DND-41 (cell line): Measurements from ENCODE around the gene ITGB5.

ENCODE experiments used
- ATAC-seq: fragments of 200-7000 bp; cut with Tn5 transposase; 3 replicates; pipeline ENCODE4 v1.9.1; 2021; ENCODE audit warnings: low read depth; ENCODE audit not compliant: insufficient read depth
- DNase-seq: peaks from one replicate; pipeline ENCODE4 v3.0.0-alpha.2; 2020
- H2AFZ ChIP-seq: 2 replicates; pipeline ENCODE4 v1.6.0; 2012; ENCODE audit warnings: low read depth, low read length
- H3K27ac ChIP-seq: 2 replicates; pipeline ENCODE4 v1.5.1; 2012; ENCODE audit warnings: low read length, inconsistent platforms
- H3K27me3 ChIP-seq: fragments of 200-600 bp; sonication (generic); 2 replicates; pipeline ENCODE4 v1.6.0; 2012; ENCODE audit warnings: low read length, mild to moderate bottlenecking, inconsistent platforms; ENCODE audit not compliant: insufficient read depth, poor library complexity
- H3K36me3 ChIP-seq: 2 replicates; pipeline ENCODE4 v1.5.1; 2012; ENCODE audit warnings: low read length, inconsistent platforms; ENCODE audit not compliant: insufficient read depth
- H3K4me1 ChIP-seq: 2 replicates; pipeline ENCODE4 v1.5.1; 2012; ENCODE audit warnings: mild to moderate bottlenecking, low read length; ENCODE audit not compliant: insufficient read depth
- H3K4me2 ChIP-seq: 2 replicates; pipeline ENCODE4 v1.6.0; 2012; ENCODE audit warnings: mild to moderate bottlenecking, moderate library complexity, low read length, inconsistent platforms; ENCODE audit not compliant: insufficient read depth
- H3K4me3 ChIP-seq, 2 experiments: fragments of 200-600 bp in 1 of 2; shearing (Covaris generic) in 1 of 2; 2 replicates each; pipeline ENCODE4 v1.5.1; 2012 to 2016; ENCODE audit warnings: inconsistent platforms in 2 of 2, low read length in 2 of 2, mild to moderate bottlenecking in 2 of 2, low read depth in 1 of 2, moderate library complexity in 1 of 2
- H3K79me2 ChIP-seq: 2 replicates; pipeline ENCODE4 v1.6.0; 2012; ENCODE audit warnings: low read length, inconsistent platforms; ENCODE audit not compliant: insufficient read depth
- H3K9ac ChIP-seq: 2 replicates; pipeline ENCODE4 v1.6.0; 2012; ENCODE audit warnings: low read depth, mild to moderate bottlenecking, inconsistent platforms, low read length, moderate library complexity
- H3K9me3 ChIP-seq: 2 replicates; pipeline ENCODE4 v1.5.1; 2012; ENCODE audit warnings: low read length, moderate library complexity, mild to moderate bottlenecking, inconsistent platforms; ENCODE audit not compliant: insufficient read depth, severe bottlenecking
- H4K20me1 ChIP-seq: 2 replicates; pipeline ENCODE4 v1.6.0; 2012; ENCODE audit warnings: low read length; ENCODE audit not compliant: insufficient read depth
- EZH2 ChIP-seq: IDR thresholded peaks from 3 replicates; pipeline ENCODE4 v1.6.1; 2012; ENCODE audit warnings: borderline replicate concordance, low read depth, mild to moderate bottlenecking, moderate library complexity, low read length, inconsistent platforms; ENCODE audit not compliant: severe bottlenecking
- TF ChIP-seq, protein P1 (sequence below): IDR thresholded peaks from 2 replicates; pipeline ENCODE4 v1.5.1; 2012; ENCODE audit warnings: borderline replicate concordance, low read length, moderate library complexity, mild to moderate bottlenecking; ENCODE audit not compliant: poor library complexity, severe bottlenecking; ENCODE audit errors: extremely low read depth

Gene ITGB5

DNA sequence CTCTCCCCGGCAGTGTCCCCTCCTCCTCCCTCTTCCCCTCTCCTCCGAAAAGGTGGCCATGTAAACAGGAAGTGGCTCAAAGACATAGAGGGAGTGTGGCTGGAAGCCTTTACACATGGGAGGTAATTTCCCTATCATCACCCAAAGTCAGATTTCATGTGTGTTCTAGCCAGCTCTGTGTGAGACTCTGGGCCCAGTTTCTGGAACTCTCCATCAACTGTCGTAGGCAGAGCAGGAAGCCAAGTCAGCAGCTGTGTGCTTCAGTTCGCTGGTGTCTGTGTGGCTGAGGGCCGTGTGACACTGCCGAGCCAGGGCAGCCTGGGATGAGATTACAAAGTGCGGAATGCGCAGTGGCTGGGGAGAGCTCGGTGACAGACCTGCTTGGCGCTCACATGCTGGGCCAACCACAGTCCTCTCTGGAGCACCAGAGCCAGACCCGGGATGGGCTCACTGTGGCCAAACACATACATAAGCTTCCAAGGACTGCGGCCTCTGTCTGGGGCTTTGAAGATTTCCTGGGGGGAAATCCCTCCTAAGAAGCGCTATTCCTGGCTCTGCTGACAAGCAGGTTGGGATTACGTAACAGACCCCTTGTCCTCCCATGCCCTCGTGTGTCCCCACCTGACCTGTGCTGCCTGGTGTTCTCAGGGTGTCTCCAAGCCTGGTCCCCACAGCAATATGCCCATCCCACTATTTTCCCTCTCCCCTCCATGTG is 106.2 kb downstream of the ITGB5 start:
- TF ChIP-seq, protein P1, sequence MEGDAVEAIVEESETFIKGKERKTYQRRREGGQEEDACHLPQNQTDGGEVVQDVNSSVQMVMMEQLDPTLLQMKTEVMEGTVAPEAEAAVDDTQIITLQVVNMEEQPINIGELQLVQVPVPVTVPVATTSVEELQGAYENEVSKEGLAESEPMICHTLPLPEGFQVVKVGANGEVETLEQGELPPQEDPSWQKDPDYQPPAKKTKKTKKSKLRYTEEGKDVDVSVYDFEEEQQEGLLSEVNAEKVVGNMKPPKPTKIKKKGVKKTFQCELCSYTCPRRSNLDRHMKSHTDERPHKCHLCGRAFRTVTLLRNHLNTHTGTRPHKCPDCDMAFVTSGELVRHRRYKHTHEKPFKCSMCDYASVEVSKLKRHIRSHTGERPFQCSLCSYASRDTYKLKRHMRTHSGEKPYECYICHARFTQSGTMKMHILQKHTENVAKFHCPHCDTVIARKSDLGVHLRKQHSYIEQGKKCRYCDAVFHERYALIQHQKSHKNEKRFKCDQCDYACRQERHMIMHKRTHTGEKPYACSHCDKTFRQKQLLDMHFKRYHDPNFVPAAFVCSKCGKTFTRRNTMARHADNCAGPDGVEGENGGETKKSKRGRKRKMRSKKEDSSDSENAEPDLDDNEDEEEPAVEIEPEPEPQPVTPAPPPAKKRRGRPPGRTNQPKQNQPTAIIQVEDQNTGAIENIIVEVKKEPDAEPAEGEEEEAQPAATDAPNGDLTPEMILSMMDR, result no peak
- no peak for TF ChIP-seq EZH2
- H3K9me3 ChIP-seq, result no peaks in the 10 kb centered on the region
- H3K4me1 ChIP-seq, result peaks cover 9% of the 10 kb centered on the region; the same call in 1 of the 2 replicates
- no peaks in the 10 kb centered on the region for H4K20me1 ChIP-seq
- no peaks in the 10 kb centered on the region for H3K79me2 ChIP-seq
- H3K9ac ChIP-seq, result no peak overlapping the region
- ATAC-seq (peak; percentile 27; the same call in 1 of the 3 replicates), DNase-seq (no peak)
- H3K4me3 ChIP-seq, result no peak overlapping the region
- H2AFZ ChIP-seq, result no peak overlapping the region
- H3K4me2 ChIP-seq, result no peak overlapping the region
- no peaks in the 10 kb centered on the region for H3K36me3 ChIP-seq
- H3K27me3 ChIP-seq, result peaks cover 4% of the 10 kb centered on the region
- no peak overlapping the region for H3K27ac ChIP-seq

DNA sequence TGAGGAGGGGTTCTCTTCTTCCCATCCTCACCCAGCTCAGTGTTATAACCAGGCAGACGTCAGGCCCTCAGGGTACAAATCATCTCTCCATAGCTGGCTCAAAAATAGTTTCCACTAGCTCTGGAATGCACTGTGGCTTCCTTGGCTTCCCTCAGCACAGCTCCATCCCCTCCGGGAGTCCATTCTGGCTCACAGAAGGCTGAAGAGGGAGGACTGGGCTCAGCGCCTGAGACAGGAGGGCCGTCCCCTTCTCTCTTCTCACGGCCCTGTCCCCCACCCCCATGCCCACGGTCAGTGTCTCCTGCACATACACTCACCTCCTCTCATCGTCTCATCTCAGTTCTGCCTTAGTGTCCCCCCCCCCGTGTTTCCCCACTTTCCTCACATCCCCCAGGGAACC is 106.8 kb downstream of the ITGB5 start:
- Histone ChIP-seq H3K4me3 (no peak overlapping the region), H3K9ac (no peak overlapping the region), H3K79me2 (no peaks in the 10 kb centered on the region), H3K27ac (no peak overlapping the region), H4K20me1 (no peaks in the 10 kb centered on the region), H3K4me2 (no peak overlapping the region), H3K36me3 (no peaks in the 10 kb centered on the region), H3K4me1 (peaks cover 9% of the 10 kb centered on the region; the same call in 1 of the 2 replicates), H2AFZ (no peak overlapping the region), H3K27me3 (peaks cover 4% of the 10 kb centered on the region), H3K9me3 (no peaks in the 10 kb centered on the region)
- TF ChIP-seq, protein P1, result no peak
- no peak for TF ChIP-seq EZH2
- ATAC-seq (no peak), DNase-seq (no peak)

DNA sequence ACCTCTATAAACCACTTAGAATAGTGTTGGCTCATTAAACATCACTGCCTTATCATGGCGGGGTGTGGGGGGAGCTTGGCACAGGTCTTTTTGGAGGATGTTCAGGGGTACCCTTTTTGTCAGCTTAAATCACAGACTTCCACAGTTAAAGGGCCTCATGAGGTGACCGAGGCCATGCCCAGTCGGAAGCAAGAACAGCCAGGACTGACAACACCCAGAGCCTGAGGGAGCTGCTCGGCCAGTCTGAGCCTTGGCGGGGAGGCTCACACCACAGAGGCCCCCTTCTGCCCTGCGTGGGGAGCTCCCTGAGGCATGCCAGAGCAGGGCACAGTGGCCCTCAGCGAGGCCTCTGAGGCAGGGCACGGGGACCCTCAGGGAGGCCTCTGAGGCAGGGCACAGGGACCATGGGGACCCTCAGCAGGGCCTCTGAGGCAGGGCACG is 107.4 kb downstream of the ITGB5 start:
- no peaks in the 10 kb centered on the region for H3K79me2 ChIP-seq
- H3K27me3 ChIP-seq, result peaks cover 4% of the 10 kb centered on the region
- TF ChIP-seq, protein P1, result no peak
- no peak for TF ChIP-seq EZH2
- no peak overlapping the region for H2AFZ ChIP-seq
- no peak overlapping the region for H3K4me2 ChIP-seq
- ATAC-seq (no peak), DNase-seq (no peak)
- H3K9ac ChIP-seq, result no peak overlapping the region
- H3K4me1 ChIP-seq, result peaks cover 9% of the 10 kb centered on the region; the same call in 1 of the 2 replicates
- H3K9me3 ChIP-seq, result no peaks in the 10 kb centered on the region
- no peaks in the 10 kb centered on the region for H3K36me3 ChIP-seq
- no peak overlapping the region for H3K4me3 ChIP-seq
- H4K20me1 ChIP-seq, result no peaks in the 10 kb centered on the region
- H3K27ac ChIP-seq, result no peak overlapping the region
